22Rv1 (cell line): ENCODE measurements around the gene PAK5.

Experiments
- ZFX ChIP-seq: fragments of 450-650 bp; IDR thresholded peaks from 2 replicates; pipeline ENCODE4 v1.6.1; 2017; ENCODE audit warnings: antibody characterized with exemption, borderline replicate concordance
- TF ChIP-seq, protein P1 (sequence below): fragments of 450-650 bp; IDR thresholded peaks from 2 replicates; pipeline ENCODE4 v1.5.1; 2017; ENCODE audit warnings: mild to moderate bottlenecking

DNA sequence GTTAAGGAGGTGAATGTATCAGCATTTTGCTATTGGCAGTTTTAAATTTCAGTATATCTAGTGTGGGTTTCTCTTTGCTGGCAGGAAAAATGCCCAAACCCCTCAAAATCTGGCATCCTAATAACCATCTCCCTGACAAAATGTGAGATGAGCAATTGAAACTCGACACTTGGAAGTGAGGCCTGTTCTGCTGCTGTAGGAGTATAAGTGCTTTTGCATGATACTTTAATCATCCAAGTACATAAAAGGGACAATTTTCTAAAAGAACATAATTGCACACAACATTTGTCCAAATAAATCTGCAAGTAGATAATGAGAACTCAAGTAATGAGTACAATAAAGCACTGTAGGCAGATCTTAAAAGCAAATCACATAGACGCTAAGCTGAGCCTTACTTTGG lies 288.0 kb downstream of the PAK5 start:
- TF ChIP-seq, protein P1, sequence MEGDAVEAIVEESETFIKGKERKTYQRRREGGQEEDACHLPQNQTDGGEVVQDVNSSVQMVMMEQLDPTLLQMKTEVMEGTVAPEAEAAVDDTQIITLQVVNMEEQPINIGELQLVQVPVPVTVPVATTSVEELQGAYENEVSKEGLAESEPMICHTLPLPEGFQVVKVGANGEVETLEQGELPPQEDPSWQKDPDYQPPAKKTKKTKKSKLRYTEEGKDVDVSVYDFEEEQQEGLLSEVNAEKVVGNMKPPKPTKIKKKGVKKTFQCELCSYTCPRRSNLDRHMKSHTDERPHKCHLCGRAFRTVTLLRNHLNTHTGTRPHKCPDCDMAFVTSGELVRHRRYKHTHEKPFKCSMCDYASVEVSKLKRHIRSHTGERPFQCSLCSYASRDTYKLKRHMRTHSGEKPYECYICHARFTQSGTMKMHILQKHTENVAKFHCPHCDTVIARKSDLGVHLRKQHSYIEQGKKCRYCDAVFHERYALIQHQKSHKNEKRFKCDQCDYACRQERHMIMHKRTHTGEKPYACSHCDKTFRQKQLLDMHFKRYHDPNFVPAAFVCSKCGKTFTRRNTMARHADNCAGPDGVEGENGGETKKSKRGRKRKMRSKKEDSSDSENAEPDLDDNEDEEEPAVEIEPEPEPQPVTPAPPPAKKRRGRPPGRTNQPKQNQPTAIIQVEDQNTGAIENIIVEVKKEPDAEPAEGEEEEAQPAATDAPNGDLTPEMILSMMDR = no peak
- no peak for TF ChIP-seq ZFX
